Astrocyte (in vitro differentiated cells and primary cell): ENCODE data around the gene ADCY1. TPM values are rescaled to one million over a fixed set of nuclear protein-coding genes. Genes with fewer than 3 reads are reported as not detected.

Experiments used
- DNase-seq: peaks from one replicate; pipeline ENCODE4 v3.0.0-alpha.2; 2010; ENCODE audit warnings: low read depth
- FAIRE-seq: peaks from 2 replicates; lab custom pipeline; 2011; peaks lifted over from hg19 to GRCh38; lab: Jason Lieb, UNC
- H2AFZ ChIP-seq: 2 replicates; pipeline ENCODE4 v1.6.0; 2012; ENCODE audit warnings: low read depth, low read length, inconsistent platforms
- H3K27ac ChIP-seq: 2 replicates; pipeline ENCODE4 v1.5.1; 2011; ENCODE audit warnings: low read depth, low read length, inconsistent platforms
- H3K27me3 ChIP-seq: 2 replicates; pipeline ENCODE4 v1.6.0; 2011; ENCODE audit warnings: low read length, inconsistent platforms; ENCODE audit not compliant: insufficient read depth
- H3K36me3 ChIP-seq: 2 replicates; pipeline ENCODE4 v1.5.1; 2011; ENCODE audit warnings: low read length, inconsistent platforms; ENCODE audit not compliant: insufficient read depth
- H3K4me1 ChIP-seq: 2 replicates; pipeline ENCODE4 v1.5.1; 2011; ENCODE audit warnings: low read length, inconsistent platforms; ENCODE audit not compliant: insufficient read depth
- H3K4me2 ChIP-seq: 2 replicates; pipeline ENCODE4 v1.6.0; 2012; ENCODE audit warnings: low read length, inconsistent platforms
- H3K4me3 ChIP-seq: 2 replicates; pipeline ENCODE4 v1.5.1; 2011; ENCODE audit warnings: low read depth, mild to moderate bottlenecking, low read length, inconsistent platforms; ENCODE audit not compliant: insufficient read depth
- H3K79me2 ChIP-seq: 2 replicates; pipeline ENCODE4 v1.6.0; 2012; ENCODE audit warnings: mild to moderate bottlenecking, low read length, inconsistent platforms; ENCODE audit not compliant: insufficient read depth
- H3K9ac ChIP-seq: 2 replicates; pipeline ENCODE4 v1.6.0; 2012; ENCODE audit warnings: mild to moderate bottlenecking, low read length, inconsistent platforms
- H3K9me3 ChIP-seq: 2 replicates; pipeline ENCODE4 v1.5.1; 2012; ENCODE audit warnings: low read depth, mild to moderate bottlenecking, low read length, inconsistent platforms; ENCODE audit not compliant: insufficient read depth
- H4K20me1 ChIP-seq: 2 replicates; pipeline ENCODE4 v1.6.0; 2012; ENCODE audit warnings: low read length, inconsistent platforms; ENCODE audit not compliant: insufficient read depth
- H3K27ac Mint-ChIP-seq: one replicate; pipeline ENCODE4 v1.8.0; 2021; ENCODE audit warnings: mild to moderate bottlenecking, mixed read lengths; ENCODE audit not compliant: unreplicated experiment
- H3K27me3 Mint-ChIP-seq: one replicate; pipeline ENCODE4 v1.8.0; 2021; ENCODE audit warnings: low read depth, mixed read lengths; ENCODE audit not compliant: unreplicated experiment
- H3K36me3 Mint-ChIP-seq: one replicate; pipeline ENCODE4 v1.8.0; 2021; ENCODE audit warnings: low read depth, mixed read lengths; ENCODE audit not compliant: unreplicated experiment
- H3K4me1 Mint-ChIP-seq: one replicate; pipeline ENCODE4 v1.8.0; 2021; ENCODE audit warnings: low read depth, mixed read lengths; ENCODE audit not compliant: unreplicated experiment
- H3K4me3 Mint-ChIP-seq: one replicate; pipeline ENCODE4 v1.8.0; 2021; ENCODE audit warnings: mild to moderate bottlenecking, moderate library complexity, mixed read lengths; ENCODE audit not compliant: unreplicated experiment
- H3K9me3 Mint-ChIP-seq: one replicate; pipeline ENCODE4 v1.8.0; 2021; ENCODE audit warnings: mild to moderate bottlenecking, mixed read lengths; ENCODE audit not compliant: unreplicated experiment
- CTCF ChIP-seq: IDR thresholded peaks from 2 replicates; pipeline ENCODE4 v1.5.1; 2011; ENCODE audit warnings: low read depth, mild to moderate bottlenecking, inconsistent platforms, low read length, moderate library complexity; ENCODE audit not compliant: insufficient read depth
- EZH2 ChIP-seq: IDR thresholded peaks from 2 replicates; pipeline ENCODE4 v1.6.1; 2012; ENCODE audit warnings: mild to moderate bottlenecking, low read length, inconsistent platforms; ENCODE audit not compliant: insufficient read depth
- total RNA-seq: library from RNA; stranded (reverse); gene quantifications from 2 replicates; pipeline ENCODE4 v1.2.1, GENCODE V29; 2021

The ADCY1 gene
- total RNA-seq, 1 donor from 2014 or later: 1.6 TPM

GRCh38 chr7:45662018-45662417, 87.8 kb downstream of the ADCY1 start:
- no peak for TF ChIP-seq CTCF
- TF ChIP-seq EZH2: no peak
- H3K36me3 Mint-ChIP-seq: peaks cover 1% of the 10 kb centered on the region
- Histone ChIP-seq H2AFZ (no peak overlapping the region), H3K27me3 (no peaks in the 10 kb centered on the region), H3K4me3 (no peak overlapping the region), H3K36me3 (no peaks in the 10 kb centered on the region), H3K79me2 (no peaks in the 10 kb centered on the region), H4K20me1 (no peaks in the 10 kb centered on the region), H3K9ac (no peak overlapping the region), H3K4me1 (no peaks in the 10 kb centered on the region), H3K9me3 (no peaks in the 10 kb centered on the region), H3K27ac (no peak overlapping the region), H3K4me2 (no peak overlapping the region)
- H3K4me1 Mint-ChIP-seq: no peaks in the 10 kb centered on the region
- no peak overlapping the region for H3K4me3 Mint-ChIP-seq
- DNase-seq: no peak
- no peak for FAIRE-seq
- peaks cover 29% of the 10 kb centered on the region for H3K27me3 Mint-ChIP-seq
- no peak overlapping the region for H3K27ac Mint-ChIP-seq
- H3K9me3 Mint-ChIP-seq: peaks cover under 1% of the 10 kb centered on the region

- FAIRE-seq: no peak
- no peak overlapping the region for H3K27ac Mint-ChIP-seq
Measured at GRCh38 chr7:45662540-45663166, 88.5 kb downstream of the ADCY1 start.

More at GRCh38 chr7:45662540-45663166, 88.5 kb downstream of the ADCY1 start:
- Histone ChIP-seq H4K20me1 (no peaks in the 10 kb centered on the region), H3K4me2 (no peak overlapping the region), H3K4me1 (no peaks in the 10 kb centered on the region), H3K27ac (no peak overlapping the region), H2AFZ (no peak overlapping the region), H3K36me3 (no peaks in the 10 kb centered on the region), H3K4me3 (no peak overlapping the region), H3K9ac (no peak overlapping the region), H3K79me2 (no peaks in the 10 kb centered on the region), H3K9me3 (no peaks in the 10 kb centered on the region), H3K27me3 (no peaks in the 10 kb centered on the region)
- H3K9me3 Mint-ChIP-seq: peaks cover 3% of the 10 kb centered on the region
- peaks cover 29% of the 10 kb centered on the region for H3K27me3 Mint-ChIP-seq
- DNase-seq: no peak
- no peak overlapping the region for H3K4me3 Mint-ChIP-seq
- no peak for TF ChIP-seq CTCF
- no peak for TF ChIP-seq EZH2
- peaks cover 1% of the 10 kb centered on the region for H3K36me3 Mint-ChIP-seq
- H3K4me1 Mint-ChIP-seq: no peaks in the 10 kb centered on the region
